Measurements from ENCODE around the gene SPNS3. TPM values are rescaled to one million over a fixed set of nuclear protein-coding genes. Genes with fewer than 3 reads are reported as not detected.

Gene SPNS3
- total RNA-seq, 1 donor from 2014 or later, result 0.47 TPM

GRCh38 chr17:4490637-4491061 is 56.9 kb downstream of the SPNS3 start:
- DNase-seq, result no peak

DNA sequence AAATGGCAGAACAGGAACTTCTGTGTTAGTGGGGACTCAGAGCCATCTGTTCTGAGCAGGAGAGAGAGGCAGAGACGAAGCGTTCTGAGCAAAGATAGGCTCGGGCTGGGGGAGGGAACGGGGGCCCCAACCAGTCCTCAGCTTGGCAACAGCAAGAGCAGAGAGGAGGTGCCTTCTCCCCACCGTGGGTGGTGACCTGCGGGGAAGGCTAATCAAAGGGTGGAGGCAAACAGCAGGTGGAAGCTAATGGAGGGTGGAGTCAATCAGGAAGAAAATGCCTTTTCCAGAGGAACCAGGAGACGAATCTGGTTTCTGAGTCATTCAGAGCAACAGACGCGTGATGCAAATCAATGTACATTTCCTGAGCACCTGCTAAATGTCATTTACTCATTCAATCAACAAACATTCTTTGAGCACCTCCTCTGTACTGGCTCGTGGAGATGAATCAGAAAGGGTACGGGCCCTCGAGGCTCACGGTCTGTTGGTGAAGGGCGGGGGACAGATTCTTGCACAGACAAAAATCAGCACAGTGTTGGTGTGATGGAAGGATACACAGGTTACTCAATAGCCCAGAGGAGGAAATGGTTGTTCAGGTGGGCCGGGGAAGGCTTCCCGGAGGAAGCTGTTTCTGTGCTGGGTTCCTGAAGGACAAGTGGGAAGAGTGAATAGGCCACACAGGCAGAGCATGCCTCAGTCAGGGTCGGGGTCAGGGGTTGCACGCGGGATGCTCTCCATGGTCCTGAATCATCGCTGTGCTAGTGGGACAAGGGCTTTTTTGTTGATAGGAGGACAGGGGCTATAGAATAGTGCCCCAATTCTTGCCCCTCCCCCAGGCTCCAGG is 59.2 kb downstream of the SPNS3 start:
- no peak for DNase-seq

DNA sequence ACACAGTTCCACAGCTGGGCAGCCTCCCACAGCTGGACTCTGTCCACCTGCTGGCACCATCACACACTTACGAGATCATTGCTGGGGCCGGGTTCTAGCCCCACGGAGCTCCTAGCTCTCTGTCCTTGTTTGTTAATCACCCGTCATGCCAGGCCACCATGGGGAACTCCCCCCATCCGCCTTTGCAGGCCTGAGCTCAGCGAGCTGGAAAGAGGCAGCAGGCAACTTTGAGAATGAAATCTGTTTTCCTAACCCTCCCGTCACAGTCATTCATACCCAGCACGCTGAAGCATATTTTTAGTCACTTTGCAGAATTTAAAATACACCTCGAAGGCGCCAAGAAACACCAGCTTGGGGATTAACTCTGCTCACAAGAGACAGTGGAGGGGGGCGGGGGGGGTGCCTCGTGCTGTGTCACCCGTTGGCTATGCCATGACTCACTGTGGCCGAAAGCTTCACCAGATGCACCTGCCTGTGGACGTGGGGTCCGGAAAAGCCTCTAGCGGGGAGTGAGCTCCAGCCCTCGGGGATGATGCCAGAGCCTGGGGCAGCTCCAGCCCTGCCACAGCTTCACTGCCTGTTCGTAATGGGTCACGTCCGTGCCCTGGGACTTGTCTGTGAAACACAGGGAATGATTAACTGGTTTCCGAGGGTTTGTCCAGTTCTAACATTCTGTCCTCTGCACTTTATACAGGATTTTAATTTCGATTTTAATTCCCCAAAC is 63.5 kb downstream of the SPNS3 start:
- DNase-seq, result peak; percentile 49

GRCh38 chr17:4498461-4499397 is 65.0 kb downstream of the SPNS3 start, which contains the start of gene SPNS2:
Gene SPNS2 (plus strand): TSS chr17:4498881. CDS start chr17:4499048, 167 bp downstream.
- DNase-seq, result peak; percentile 69

- peak; percentile 65 for DNase-seq
Measured at GRCh38 chr17:4499431-4500190, 65.9 kb downstream of the SPNS3 start.

- DNase-seq, result no peak
Measured at GRCh38 chr17:4500191-4500571, 66.4 kb downstream of the SPNS3 start.

DNA sequence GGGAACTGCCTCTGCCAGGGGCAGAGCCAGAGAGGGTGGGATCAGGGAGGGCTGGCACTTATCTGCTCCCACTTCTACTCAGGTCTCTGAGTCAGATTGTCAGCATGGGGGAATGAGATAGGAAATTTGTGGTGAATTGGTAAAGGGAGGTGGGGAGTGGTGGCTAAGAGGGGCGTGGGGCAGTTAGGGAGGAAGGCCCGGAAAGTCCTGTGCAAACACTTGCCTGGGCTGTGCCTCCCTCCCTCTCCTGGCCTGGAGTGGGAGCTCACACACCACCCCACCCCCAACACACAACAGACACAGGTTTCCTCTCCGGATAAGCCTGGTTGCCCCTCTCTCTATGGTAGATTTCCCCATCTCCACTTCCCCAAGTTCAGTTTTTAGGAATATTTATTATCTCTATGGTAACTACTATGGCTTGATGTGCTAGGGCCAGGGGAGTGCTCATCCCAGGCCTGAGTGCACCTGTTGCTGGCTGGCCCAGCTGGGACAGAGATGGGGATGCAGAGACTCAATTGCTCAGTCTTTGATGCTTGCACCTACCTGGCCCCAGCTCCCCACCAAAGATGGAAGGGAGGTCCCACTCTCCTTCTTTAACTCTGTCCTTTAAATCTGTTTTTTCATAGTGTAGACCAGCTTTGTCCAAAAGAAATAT is 67.7 kb downstream of the SPNS3 start:
- DNase-seq, result no peak

DNA sequence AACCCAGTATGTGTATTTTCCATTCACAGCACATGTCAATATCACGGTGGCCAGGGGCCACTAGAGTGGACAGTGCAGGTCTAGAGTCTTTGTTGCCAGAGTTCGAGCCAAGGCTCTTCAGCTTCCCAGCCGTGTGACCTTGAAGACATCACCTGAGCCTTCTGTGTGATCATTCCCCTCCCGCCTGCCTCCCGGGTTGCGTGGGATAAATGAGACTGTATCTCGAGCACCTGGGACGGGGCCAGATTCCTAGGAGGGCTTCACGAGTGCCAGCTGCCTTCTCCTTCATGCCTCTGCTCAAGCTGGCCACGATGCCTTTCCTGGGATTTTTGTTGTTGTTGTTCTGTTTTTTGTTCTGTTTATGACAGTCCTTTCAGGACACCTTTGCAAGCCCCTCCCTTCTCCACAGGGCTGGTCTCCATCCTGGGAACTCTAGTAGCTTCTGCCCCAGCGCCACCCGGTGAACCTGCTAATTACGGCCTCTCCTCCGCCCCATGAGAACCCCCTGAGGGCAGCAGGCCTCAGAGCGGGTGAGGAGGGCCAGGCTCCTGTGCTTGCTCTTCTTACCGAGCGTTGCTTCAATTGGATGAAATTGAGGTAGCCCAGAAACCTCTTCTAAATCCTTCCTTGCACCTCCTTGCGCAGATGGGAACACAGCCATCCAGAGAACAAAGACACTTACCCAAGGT is 68.9 kb downstream of the SPNS3 start:
- DNase-seq, result peak; percentile 7

- DNase-seq, result no peak
Measured at GRCh38 chr17:4503283-4504025, 69.7 kb downstream of the SPNS3 start.

GRCh38 chr17:4504188-4504587 is 70.4 kb downstream of the SPNS3 start:
- no peak for DNase-seq

DNA sequence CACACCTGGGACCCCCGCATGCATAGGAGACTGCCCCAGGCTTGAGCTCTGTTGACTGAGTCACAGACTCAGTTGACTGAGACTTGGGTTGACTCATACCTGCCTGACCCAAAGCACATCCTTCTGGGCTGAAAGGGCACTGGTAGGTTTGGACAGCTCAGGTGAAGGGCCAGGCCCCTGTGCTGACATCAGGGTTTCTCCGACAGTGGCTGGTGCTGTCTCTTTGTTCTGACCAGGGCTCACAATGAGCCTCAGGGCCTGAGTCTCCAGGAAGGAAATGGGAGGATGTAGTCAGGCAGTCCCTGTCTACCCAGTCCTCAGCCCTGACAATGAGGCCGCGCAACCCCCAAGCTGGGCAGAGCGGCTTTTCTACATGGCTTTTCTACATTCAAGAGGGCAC is 71.4 kb downstream of the SPNS3 start:
- no peak for DNase-seq

- DNase-seq, result no peak
Measured at GRCh38 chr17:4506175-4506813, 72.6 kb downstream of the SPNS3 start.

DNA sequence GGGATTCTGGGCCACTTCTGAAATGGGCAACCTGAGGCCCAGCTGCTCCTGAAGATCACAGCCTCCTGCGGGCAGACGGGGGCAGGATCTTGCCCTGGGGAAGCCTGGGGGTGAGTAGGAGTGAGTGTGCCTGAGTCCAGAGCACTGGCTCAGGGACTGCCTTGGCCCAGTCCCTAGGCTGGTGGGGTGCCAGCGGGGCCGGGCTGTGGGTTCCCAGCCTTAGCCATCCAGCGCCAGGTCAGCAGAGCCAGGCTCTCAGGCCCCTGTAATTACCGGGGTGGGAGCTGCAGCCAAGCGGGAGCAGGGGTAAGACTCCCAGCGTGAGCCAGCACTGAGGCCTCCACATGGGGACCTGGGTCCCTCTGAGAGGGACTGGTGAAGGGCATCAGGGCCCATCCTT is 73.2 kb downstream of the SPNS3 start:
- no peak for DNase-seq

- DNase-seq, result no peak
Measured at GRCh38 chr17:4507361-4508111, 73.8 kb downstream of the SPNS3 start.

DNA sequence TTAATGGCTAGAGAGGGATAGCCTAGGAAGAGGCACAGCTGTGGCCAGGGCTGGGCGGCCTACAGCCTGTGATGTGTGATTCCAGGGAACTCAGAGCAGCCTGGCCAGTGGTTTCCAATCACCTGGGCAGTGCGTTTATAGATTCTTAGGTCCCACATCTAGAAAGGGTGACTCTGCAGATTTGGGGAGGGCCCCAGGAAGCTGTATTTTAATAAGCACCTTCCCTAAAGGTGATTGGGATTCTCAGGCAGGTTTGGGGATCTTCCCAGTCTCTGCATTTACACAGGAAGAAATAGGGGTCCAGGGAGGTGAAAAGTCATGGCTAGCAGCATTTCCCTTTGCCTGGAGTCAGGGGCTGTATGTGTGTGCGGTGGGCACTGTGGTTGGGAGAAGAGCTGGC is 74.5 kb downstream of the SPNS3 start:
- DNase-seq, result no peak

- peak; percentile 33 for DNase-seq
Measured at GRCh38 chr17:4509401-4509800, 75.7 kb downstream of the SPNS3 start.

- DNase-seq, result peak; percentile 34
Measured at GRCh38 chr17:4509923-4510617, 76.3 kb downstream of the SPNS3 start.

DNA sequence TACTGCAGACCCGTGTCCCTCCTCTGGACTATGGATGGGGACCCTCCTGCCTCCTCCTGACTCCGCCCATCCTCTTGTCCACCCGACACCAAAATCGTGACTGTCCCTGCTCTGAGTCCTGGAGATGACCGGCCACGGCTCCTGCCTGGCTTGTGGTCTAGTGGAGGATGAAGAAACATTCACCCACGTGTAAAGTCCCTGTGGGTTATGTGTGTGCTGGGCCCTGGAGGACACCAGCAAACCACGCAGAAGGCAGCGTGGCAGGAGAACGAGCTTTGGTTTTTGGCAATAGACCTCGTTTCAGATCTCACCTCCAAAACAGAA is 76.8 kb downstream of the SPNS3 start:
- DNase-seq, result peak; percentile 17
